ENCODE data around the gene TRHDE.

The TRHDE gene

DNA sequence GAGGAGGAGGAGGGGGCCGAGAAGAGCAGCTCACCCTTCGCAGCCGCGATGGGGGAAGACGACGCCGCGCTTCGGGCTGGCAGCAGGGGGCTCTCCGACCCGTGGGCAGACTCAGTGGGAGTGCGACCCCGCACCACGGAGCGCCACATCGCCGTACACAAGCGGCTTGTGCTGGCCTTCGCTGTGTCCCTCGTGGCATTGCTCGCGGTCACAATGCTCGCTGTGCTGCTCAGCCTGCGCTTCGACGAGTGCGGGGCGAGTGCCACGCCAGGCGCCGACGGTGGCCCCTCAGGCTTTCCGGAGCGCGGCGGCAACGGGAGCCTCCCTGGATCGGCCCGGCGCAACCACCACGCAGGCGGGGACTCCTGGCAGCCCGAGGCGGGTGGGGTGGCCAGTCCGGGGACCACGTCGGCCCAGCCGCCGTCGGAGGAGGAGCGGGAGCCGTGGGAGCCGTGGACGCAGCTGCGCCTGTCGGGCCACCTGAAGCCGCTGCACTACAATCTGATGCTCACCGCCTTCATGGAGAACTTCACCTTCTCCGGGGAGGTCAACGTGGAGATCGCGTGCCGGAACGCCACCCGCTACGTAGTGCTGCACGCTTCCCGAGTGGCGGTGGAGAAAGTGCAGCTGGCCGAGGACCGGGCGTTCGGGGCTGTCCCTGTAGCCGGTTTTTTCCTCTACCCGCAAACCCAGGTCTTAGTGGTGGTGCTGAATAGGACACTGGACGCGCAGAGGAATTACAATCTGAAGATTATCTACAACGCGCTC is 745 bp downstream of the TRHDE start:
- no peak for DNase-seq (ENCODE audit: low read depth in 2 of 2, low spot score in 1 of 2)

DNA sequence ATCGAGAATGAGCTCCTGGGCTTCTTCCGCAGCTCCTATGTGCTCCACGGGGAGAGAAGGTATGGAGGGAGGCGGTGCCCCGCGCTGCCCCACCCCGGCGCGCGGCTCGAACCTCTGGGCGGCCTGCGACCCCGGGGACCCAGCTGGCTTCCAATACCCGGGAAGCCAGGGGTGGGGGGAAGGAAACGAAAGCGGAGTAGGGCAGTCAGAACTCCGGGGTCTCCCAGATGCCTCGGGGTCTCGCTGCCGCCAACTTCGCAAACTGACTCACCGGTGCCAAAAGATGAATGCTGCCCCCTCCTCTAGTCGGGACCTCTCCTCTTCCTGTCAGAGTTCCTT is 1.3 kb downstream of the TRHDE start:
- no peak for DNase-seq (ENCODE audit: low read depth in 2 of 2, low spot score in 1 of 2)

DNA sequence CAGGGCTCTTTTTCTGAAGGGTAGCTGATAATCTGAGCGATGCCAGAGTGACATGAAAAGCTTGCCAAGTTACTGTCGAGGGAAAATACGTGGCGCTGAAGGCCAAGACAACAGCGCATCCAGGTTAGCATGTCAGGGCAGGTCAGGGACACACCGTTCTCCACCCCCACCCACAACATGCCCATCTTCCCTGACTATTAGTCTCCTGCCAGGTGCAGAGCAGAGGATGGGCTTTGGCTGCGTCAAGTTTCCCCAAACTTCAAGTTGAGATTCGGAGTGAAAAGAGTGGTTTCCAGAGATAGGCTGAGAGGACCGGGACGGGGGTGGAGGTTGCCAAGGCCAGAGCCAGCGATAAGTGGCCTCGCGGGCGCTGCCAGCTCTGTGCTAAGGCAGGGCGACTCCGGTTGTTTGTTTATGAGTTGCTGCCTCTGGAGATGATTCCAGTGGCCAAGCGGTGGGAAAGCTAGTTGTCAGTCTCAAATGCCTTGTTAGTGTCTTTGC is 1.7 kb downstream of the TRHDE start:
- no peak for DNase-seq (ENCODE audit: low read depth in 2 of 2, low spot score in 1 of 2)

DNA sequence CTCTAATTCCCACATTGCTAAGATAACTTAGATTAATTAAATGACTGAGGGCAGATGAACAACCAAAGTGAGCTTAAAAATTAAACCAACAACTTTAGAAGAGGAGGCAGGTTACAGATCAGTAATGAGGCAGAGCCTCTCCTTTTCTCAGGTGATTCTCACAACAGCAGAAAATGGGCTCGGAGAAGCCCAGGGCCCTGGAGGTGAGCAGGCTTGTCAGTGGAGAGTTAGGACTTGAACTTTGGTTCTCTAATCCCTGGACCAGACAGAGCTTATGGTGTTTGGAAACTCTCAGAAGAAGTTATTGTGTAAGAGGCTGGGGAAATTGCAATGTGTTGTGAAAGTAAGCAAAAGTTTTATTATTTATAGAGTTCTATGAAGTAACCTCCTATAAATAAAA is 2.8 kb downstream of the TRHDE start:
- DNase-seq (ENCODE audit: low read depth in 2 of 2, low spot score in 1 of 2) = no peak

DNA sequence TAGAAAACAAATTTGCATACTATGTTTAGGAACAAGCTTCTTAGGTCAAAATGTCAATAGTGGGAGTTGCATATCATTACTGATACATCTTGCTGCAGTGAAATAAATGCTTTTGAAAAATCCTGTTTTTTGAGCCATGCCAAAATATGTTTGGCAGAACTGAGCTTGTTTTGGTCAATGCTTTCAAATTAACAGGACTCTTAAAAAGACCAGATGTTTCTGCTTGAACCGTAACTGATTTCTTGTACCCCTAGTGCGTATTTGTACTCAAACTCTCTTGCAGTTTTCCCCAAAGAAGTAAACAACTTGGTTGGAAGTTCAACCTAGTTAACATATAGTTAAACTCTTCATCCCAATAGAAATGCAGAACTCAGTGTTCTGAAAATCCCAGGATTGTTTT is 3.4 kb downstream of the TRHDE start:
- DNase-seq (ENCODE audit: low read depth in 2 of 2, low spot score in 1 of 2) = no peak

DNA sequence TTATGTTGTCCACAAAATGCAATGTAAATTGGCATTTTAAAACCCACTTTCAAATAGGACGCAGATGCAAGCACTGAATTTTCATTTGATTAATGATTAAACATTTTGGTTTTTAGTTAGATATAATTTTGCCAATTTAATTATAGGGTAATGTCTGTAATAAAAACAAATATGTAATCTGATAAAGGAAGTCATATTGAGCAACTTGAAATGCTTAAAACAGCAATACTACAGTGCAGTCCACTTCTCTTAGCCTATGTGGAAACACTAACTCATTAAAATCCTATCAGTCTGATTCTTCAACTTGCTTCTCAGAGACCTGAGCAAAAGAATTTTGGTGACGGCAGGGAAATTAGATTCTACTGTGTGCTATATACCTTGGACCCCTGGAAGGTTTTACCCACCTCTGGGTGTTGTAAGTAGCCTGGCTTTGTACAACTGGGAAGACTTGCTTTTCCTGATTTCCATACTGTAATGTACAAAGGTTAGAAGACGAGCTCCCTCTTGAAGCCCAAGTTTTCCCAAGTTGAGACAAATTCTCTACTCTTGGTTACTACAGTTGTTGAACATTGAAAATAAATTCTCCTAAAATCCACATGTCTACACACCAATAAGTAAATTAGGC is 4.1 kb downstream of the TRHDE start:
- DNase-seq (ENCODE audit: low read depth in 2 of 2, low spot score in 1 of 2) = no peak

DNA sequence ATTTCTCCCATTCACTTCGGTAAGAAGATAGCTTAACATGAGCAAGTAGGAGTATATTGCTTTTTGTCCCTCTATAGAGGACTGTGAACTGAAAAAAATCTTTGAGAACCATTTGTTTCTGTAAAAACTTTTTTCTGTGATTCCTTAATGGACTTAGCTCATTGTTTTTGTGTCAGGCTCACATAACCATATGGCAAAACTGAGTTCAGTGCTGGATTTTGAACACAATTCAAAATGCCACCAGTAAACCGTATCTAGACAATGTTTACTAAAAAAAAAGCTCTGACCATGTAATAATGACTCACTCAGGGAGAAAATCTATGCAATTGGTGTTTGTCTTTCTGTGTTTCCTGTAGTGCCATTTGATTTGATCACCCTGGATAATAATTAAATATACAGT is 5.2 kb downstream of the TRHDE start:
- DNase-seq (ENCODE audit: low read depth in 2 of 2, low spot score in 1 of 2) = no peak

DNA sequence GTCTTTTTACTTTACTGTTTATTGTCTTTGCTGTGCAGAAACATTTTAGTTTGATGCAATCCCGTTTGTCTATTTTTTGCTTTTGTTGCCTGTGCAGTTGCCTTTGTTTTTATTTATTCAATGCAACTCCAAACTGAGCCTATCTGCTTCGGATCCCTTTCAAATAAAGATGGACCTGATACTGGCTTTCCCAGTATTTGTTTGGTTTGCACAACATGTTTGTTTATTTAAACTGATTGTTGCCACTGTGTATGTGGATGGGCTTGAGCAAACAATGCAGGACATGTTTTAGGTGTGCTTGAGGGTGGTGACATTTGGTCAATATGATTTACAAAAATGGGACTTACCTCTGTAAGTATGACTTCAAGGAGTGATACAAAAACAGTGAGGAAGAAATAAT is 6.7 kb downstream of the TRHDE start:
- DNase-seq (ENCODE audit: low read depth in 2 of 2, low spot score in 1 of 2) = no peak

DNA sequence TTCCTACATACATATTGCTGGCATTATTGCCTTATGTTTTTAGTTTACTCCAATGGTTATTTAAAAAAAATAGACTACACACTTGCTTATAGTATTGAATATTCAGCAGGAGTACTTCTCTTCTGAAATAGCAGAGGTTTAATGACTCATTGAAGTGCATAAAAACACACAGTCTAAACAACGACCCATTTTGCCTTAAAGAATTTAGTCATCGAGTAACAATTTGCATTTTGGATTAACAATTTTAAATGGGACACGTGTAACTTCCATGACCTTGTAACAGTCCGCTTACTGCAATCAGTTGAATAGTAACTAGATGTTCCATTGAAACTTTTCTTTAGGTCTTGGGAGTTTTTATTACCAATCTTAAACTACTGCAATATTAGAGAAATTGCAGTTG is 9.0 kb downstream of the TRHDE start:
- no peak for DNase-seq (ENCODE audit: low read depth in 2 of 2, low spot score in 1 of 2)

DNA sequence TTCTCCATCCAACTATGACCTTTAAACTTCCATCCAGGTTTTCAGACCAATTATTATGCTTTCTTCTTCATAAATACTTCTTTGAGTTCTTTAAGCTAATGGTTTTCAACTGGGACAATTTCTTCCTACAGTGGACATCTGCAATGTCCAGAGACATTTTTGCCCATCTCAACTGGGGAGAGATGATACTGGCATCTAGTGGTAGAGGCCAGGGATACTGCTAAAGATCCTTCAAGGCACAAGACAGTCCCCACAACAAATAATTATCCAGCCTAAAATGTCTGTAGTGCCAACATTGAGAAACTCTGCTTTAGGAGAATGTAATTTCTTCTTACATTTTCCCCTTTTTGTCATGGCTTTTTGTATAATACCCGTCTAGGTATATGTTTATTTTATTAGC is 10.6 kb downstream of the TRHDE start:
- no peak for DNase-seq (ENCODE audit: low read depth in 2 of 2, low spot score in 1 of 2)

DNA sequence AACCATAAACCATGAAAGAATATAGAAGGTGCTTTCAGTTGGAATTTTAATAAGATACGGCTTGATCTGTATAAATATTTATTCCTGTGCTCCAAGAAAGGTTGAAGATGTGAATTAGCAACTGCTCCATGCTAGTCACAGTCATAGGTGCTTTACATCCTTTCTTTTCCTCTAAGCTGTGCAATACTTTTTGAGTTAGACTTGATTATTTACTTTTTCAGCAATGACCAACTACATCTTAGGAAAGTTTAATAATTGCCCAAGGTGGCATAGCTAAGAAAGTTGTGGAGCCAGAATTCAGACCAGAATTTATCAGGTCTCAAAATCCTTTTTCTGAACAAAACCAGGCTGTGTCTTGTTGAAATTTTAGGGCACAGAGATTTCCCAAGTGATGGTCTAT is 13.7 kb downstream of the TRHDE start:
- no peak for DNase-seq (ENCODE audit: low read depth in 2 of 2, low spot score in 1 of 2)

DNA sequence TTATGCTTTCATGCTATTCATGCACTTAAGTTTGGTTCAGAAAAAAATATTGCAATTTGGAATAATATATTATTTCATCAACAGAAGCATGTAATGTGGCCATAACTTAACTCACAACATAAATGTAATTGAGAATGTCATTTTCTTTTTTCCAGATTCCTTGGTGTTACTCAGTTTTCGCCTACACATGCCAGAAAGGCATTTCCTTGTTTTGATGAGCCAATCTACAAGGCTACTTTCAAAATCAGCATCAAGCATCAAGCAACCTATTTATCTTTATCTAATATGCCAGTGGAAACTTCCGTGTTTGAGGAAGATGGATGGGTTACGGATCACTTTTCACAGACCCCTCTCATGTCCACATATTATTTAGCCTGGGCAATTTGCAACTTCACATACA is 14.4 kb downstream of the TRHDE start:
- no peak for DNase-seq (ENCODE audit: low read depth in 2 of 2, low spot score in 1 of 2)

DNA sequence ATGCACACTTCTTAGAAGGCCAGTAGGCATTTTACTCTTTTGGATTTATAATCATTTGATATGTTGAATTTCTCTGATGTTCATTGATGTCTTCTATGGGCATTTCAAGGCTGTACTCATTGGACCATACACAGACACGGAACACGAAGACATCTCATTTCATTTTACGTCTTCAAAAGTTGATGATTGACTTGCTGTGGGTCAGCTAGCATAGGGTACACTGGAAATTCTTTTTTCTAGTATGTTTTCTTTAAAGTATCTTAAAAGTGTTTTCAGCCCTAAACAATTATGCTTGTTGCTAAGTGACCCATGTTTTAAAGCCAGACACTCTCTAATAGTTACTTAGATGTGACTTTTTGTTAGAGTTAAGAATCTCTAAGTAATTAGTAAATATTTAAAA is 16.3 kb downstream of the TRHDE start:
- no peak for DNase-seq (ENCODE audit: low read depth in 2 of 2, low spot score in 1 of 2)

DNA sequence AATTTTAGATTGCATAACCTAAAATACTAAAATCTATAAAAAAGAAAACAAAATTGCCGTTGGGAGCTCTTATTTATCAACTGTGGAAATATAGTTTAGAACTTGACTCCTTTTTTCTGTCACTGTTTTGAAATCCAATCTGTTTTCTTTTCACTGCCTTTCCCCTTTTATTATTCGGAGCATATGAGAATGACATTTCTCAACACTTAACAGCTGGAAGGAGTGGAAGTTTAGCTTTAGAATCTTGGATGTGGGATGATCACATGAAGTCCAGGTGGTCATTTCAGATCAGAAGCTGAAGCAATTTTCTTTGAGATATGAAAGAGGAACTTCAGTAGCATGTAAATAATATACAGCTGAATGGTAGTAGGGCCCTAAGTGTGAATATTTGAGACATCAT is 16.7 kb downstream of the TRHDE start:
- no peak for DNase-seq (ENCODE audit: low read depth in 2 of 2, low spot score in 1 of 2)

DNA sequence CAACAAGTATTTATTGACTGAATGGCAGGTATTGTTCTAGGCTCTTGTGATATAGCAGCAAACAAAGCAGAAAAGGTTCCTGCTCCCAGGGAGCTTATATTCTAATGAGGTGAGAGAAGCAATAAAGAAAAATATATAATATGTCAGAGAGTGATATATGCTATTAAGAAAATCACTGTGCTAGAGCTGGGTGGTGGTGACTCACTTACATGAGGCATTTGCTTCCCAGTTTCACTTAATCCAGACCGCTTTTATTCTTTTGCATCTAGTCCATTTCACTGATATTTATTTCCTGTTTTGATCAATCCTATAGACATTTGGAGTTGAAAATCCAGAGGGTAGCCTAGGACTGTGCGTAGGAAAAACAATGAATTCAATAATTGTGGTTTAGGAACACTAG is 17.5 kb downstream of the TRHDE start:
- DNase-seq (ENCODE audit: low read depth in 2 of 2, low spot score in 1 of 2) = no peak

DNA sequence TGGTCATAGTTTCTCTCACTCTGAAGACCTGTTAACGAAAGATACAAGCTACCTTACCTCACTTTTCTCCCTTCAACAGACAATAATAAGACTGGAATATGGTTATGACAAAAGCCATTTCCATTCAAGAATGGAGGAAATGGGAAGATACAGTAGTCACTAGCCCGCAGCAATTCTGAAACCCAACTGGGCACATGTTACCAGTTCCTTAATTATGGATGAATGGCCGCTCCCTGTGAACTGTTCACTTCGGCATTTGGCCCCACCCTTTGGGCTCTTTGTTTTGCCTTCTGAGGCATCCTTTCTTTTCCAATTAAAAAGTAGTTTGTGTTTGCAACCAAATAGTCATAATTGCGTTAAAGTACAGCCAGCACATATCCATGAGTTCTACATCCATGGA is 19.0 kb downstream of the TRHDE start:
- no peak for DNase-seq (ENCODE audit: low read depth in 2 of 2, low spot score in 1 of 2)

DNA sequence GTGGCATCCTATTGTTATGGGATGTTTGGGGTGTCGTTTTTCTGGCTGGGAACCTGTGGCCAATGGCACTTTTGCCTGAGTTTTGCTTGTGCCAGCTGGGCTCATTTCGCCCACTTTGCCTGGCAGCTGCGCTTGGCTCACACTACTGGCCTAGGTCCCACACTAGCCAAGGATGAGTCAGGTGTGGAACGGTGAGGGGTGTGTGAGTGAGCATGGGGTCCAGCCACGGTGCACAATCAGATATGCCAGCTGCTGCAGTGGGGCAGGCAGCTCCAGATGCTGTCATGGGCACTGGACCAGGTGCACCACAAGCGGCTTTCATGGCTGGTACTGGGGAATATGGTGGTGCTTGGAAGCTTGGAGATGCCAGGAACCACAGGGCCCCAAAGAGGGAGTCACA is 21.5 kb downstream of the TRHDE start:
- DNase-seq (ENCODE audit: low read depth in 2 of 2, low spot score in 1 of 2) = no peak

DNA sequence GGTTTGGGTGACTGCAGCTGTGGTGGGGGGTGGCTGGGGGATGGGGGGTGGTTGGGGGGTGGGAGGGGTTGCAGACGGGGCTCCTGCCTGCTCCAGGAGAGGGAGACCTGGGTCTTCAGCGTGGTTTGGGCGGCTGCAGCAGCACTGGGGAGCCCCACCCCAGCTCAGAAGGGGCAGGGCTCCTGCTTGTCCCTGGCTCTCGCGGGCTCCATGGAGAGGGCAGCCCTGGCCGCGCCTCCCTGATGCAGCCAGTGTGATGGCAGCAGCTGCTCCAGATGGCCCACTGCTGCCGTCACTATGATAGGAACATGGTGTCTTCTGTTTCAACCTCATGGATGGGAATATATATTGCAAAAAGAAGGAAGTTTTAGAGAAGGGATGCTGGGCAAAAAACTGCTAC is 22.9 kb downstream of the TRHDE start:
- DNase-seq (ENCODE audit: low read depth in 2 of 2, low spot score in 1 of 2) = no peak

DNA sequence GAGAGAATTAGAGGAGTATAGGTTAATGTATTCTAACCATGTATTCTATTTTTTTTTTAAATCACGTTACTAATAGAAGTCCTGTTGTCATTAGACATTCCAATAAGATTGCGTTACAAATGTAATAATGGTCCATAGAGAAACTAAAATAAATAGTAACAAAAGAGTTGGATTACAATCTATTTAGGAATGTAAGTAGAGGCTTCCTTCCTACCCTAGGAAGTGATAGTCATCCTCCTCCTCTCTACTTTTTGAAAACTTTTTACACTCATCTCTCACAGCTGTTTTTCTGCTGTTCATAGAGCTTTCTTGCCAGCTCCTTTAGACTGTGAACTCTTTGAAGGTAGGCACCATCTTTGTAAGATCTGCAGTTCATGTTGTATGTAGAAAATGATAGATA is 23.6 kb downstream of the TRHDE start:
- no peak for DNase-seq (ENCODE audit: low read depth in 2 of 2, low spot score in 1 of 2)

DNA sequence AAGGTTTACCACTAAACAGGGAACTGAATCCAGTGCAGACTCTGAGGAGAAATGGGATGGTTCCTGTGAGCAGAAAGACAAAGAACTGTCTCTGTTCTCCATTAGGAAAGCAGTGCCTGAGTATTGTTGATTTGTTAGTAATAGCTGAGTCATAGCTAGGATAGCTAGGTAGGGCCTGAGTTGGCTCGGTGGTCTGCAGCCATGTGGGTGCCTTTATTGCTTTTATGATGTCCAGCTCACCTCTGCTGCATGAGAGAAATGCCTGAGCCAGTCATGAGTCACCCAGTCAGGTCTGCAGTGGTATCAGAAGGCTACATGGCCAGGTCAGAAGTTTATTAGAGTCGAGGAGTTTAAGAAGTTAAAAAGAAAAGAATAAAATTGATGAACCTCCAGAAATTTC is 24.2 kb downstream of the TRHDE start:
- no peak for DNase-seq (ENCODE audit: low read depth in 2 of 2, low spot score in 1 of 2)

DNA sequence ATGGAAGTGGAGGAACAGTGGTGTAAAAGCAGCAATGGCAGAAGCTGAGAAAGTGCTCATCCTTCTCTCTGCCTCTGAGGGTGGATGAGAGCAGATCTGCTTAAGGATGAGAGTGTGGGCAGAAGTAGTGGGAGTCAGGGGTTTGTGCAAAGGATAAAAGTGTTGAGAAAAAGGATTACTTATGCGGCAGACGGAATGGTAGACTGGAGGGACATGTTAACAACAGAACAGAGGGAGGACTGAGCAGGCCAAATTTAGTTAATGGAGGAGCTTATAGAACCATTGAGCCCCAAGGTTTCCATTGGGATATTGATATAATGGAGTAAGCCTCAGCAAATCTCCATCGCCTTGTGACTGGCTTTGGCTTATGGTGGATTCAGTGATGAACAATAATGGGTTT is 25.5 kb downstream of the TRHDE start:
- DNase-seq (ENCODE audit: low read depth in 2 of 2, low spot score in 1 of 2) = no peak

DNA sequence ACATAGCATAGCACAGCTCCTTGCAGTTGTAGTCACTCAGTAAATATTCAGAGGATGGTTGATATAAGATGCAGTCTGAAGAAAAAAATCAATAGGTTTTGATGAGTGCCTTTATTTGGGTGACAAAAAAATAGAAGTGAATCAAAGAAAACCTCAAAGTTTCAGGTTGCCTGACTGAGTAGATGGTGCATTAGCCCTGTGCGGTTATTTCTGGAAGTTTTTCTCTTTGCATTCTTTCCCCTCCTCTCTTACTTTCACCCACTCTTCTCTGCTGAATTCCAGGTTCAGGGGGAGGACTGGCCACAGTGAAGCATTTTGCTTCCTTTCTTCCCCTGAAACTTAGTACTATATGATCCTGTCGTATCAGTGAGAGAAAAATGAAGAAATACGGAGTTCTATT is 28.6 kb downstream of the TRHDE start:
- DNase-seq (ENCODE audit: low read depth in 2 of 2, low spot score in 1 of 2) = no peak

DNA sequence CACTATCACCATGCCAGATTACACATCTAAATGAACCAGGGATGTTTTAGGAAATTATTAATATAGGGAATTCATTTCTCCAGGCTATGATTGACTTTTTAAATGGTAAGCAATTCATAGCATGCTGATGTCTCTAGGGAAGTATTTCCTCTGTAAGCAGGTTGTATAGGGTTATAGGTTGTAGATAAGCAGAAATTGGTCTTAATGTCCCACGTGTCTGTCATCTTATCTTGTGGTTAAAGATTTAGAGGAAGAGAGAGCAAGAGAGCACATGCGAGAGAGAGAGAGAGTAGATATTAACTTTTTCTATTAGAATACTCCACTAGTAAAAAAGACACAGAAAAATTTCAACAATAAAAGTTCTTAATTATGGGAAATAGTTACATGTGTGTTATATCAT is 32.6 kb downstream of the TRHDE start:
- no peak for DNase-seq (ENCODE audit: low read depth in 2 of 2, low spot score in 1 of 2)

Measured in stimulated activated CD8-positive, alpha-beta memory T cell treated with anti-CD3 and anti-CD28 coated beads, Interleukin-4, amount 100 ng/mL, for 1 hour (primary cell).